Erythroblast (primary cell): ENCODE measurements around the gene LRRC74A.

Experiments used
- GATA1 ChIP-seq: IDR thresholded peaks from 2 replicates; pipeline ENCODE4 v1.6.1; 2011; ENCODE audit warnings: low read depth, mild to moderate bottlenecking, control low read depth, low read length, moderate library complexity
- POLR2A ChIP-seq: IDR thresholded peaks from 2 replicates; pipeline ENCODE4 v1.6.1; 2011; ENCODE audit warnings: mild to moderate bottlenecking, low read length

- TF ChIP-seq POLR2A: no peak
- no peak for TF ChIP-seq GATA1
Measured at GRCh38 chr14:76833011-76833410, 6.8 kb downstream of the LRRC74A start.
